DND-41 (cell line): Measurements from ENCODE around the gene FAM217A.

Source experiments
- CTCF ChIP-seq: IDR thresholded peaks from 2 replicates; pipeline ENCODE4 v1.5.1; 2012; ENCODE audit warnings: borderline replicate concordance, low read length, moderate library complexity, mild to moderate bottlenecking; ENCODE audit not compliant: poor library complexity, severe bottlenecking; ENCODE audit errors: extremely low read depth
- EZH2 ChIP-seq: IDR thresholded peaks from 3 replicates; pipeline ENCODE4 v1.6.1; 2012; ENCODE audit warnings: borderline replicate concordance, low read depth, mild to moderate bottlenecking, moderate library complexity, low read length, inconsistent platforms; ENCODE audit not compliant: severe bottlenecking

GRCh38 chr6:4020822-4021132, 58.2 kb downstream of the FAM217A start:
- no peak for TF ChIP-seq CTCF
- TF ChIP-seq EZH2: no peak
